Kidney (tissue), 14 donors: ENCODE data around the gene DUSP8. TPM values are rescaled to one million over a fixed set of nuclear protein-coding genes. Genes with fewer than 3 reads are reported as not detected.

ENCODE experiments used
- DNase-seq, 5 donors: peaks; one replicate each; pipeline ENCODE4 v3.0.0-alpha.2; 2013 to 2020
- FAIRE-seq: peaks from 2 replicates; lab custom pipeline; 2012; peaks lifted over from hg19 to GRCh38; lab: Jason Lieb, UNC
- H3K27ac ChIP-seq, 2 donors: one replicate each; pipeline ENCODE4 v1.7.0; 2013; ENCODE audit warnings: low read depth in 2 of 2, low read length in 2 of 2, inconsistent platforms in 1 of 2
- H3K27me3 ChIP-seq: one replicate; pipeline ENCODE4 v1.7.1; 2013; ENCODE audit warnings: low read length, inconsistent platforms; ENCODE audit not compliant: control insufficient read depth, insufficient read depth
- H3K36me3 ChIP-seq, 3 donors: one replicate each; pipeline versions ENCODE4 v1.7.0 to v1.7.1; 2013; ENCODE audit warnings: low read length in 3 of 3, control low read depth in 1 of 3, inconsistent platforms in 1 of 3; ENCODE audit not compliant: insufficient read depth in 3 of 3, control insufficient read depth in 2 of 3
- H3K4me1 ChIP-seq, 3 donors: one replicate each; pipeline versions ENCODE4 v1.7.0 to v1.7.1; 2013; ENCODE audit warnings: low read length in 3 of 3, inconsistent platforms in 1 of 3, low read depth in 1 of 3; ENCODE audit not compliant: control insufficient read depth in 2 of 3, insufficient read depth in 2 of 3
- H3K4me3 ChIP-seq, 3 donors: one replicate each; pipeline versions ENCODE4 v1.7.0 to v1.8.1; 2013; ENCODE audit warnings: low read length in 3 of 3, control low read depth in 1 of 3, inconsistent platforms in 1 of 3
- H3K9ac ChIP-seq, 3 donors: one replicate each; pipeline versions ENCODE4 v1.7.0 to v1.7.1; 2013; ENCODE audit warnings: low read length in 3 of 3, control low read depth in 1 of 3, inconsistent platforms in 1 of 3
- H3K9me3 ChIP-seq, 3 donors: one replicate each; pipeline versions ENCODE4 v1.7.0 to v1.7.1; 2013; ENCODE audit warnings: low read length in 3 of 3, control low read depth in 1 of 3, inconsistent platforms in 1 of 3; ENCODE audit not compliant: control insufficient read depth in 2 of 3, insufficient read depth in 1 of 3
- intact Hi-C: fragments of 100-400 bp; cut with DNase I; formaldehyde crosslinking; loops from one replicate; pipeline ENCODE4 v1.11.1; 2022
- polyA plus RNA-seq: library from polyadenylated mRNA; stranded (reverse); fragments of 350-450 nt; fragmentation: Illumina TruSeq; extraction: RNeasy Lipid Tissue Mini Kit (QIAGEN cat#74804); gene quantifications from one replicate; pipeline ENCODE4 v1.2.3, GENCODE V29; 2014; ENCODE audit warnings: low read depth, low replicate concordance; ENCODE audit not compliant: insufficient read depth
- total RNA-seq: library from RNA; stranded (reverse); fragmentation: NEBNext Ultra II Directional; extraction: Animal tissue kit (Norgen Biotek cat#: 25700); gene quantifications from one replicate; pipeline ENCODE4 v1.2.1, GENCODE V29; 2021
- TF ChIP-seq, protein P1 (sequence below): IDR thresholded peaks from 3 replicates; pipeline ENCODE4 v1.5.1; 2012; ENCODE audit warnings: mild to moderate bottlenecking, moderate library complexity, borderline replicate concordance; ENCODE audit not compliant: insufficient read depth; ENCODE audit errors: extremely low read depth
- donor health status: control.
- donor health status: control.
- donor health status: control.
- donor health status: control.
- donor health status: control.
- donor health status: DM: yes; HTN: yes; CAD: no.
- donor health status: Normal renal cell carcinoma (clear cell type).

DUSP8 gene
- total and polyA plus RNA-seq, 2 donors from 2014 or later: 1.9 to 9.1 TPM

DNA sequence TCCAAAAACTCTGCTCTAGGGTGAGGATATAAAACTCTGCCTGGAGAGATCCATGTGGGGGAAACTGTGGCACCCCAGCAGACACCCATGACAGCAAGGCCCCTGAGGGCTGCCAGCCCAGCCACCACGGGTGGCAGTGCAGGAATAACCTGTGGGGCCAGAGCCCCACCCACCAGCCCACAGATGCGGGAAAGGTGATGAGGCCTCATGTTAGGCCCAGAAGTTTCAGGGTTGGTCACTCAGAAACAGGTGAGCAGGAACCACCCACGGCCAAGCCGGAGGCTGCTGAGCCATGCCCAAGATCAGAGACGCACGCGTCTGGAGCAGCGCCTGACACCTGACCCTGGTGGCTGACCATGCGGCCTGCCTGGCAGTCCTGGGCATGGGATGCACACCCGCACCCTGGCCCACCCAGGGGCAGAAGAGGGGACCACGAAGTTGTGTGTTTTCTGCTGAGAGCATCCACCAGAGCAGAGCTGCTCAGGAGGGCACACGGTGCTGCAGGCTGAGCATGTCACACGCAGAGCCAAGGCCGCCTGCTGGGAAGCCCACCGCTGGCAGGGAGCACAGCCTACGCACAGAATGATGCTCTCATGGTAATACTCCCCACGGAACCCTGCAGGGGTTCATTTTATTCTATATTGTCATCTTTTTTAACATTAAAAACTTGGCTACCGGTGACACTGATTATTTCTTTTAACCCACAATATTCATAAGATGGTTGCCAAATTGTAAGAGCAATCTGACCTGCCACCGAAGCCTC is 41.2 kb downstream of the DUSP8 start:
- H3K27ac ChIP-seq: no peak overlapping the region
- H3K36me3 ChIP-seq: peaks cover 0 to 4% (median 0%) of the 10 kb centered on the region in 3 donors
- no peak overlapping the region for H3K9ac ChIP-seq
- H3K4me3 ChIP-seq: no peak overlapping the region
- intact Hi-C loops: no loop called here
- no peak for DNase-seq
- no peaks in the 10 kb centered on the region for H3K9me3 ChIP-seq
- no peaks in the 10 kb centered on the region for H3K27me3 ChIP-seq
- FAIRE-seq: no peak
- TF ChIP-seq, protein P1, sequence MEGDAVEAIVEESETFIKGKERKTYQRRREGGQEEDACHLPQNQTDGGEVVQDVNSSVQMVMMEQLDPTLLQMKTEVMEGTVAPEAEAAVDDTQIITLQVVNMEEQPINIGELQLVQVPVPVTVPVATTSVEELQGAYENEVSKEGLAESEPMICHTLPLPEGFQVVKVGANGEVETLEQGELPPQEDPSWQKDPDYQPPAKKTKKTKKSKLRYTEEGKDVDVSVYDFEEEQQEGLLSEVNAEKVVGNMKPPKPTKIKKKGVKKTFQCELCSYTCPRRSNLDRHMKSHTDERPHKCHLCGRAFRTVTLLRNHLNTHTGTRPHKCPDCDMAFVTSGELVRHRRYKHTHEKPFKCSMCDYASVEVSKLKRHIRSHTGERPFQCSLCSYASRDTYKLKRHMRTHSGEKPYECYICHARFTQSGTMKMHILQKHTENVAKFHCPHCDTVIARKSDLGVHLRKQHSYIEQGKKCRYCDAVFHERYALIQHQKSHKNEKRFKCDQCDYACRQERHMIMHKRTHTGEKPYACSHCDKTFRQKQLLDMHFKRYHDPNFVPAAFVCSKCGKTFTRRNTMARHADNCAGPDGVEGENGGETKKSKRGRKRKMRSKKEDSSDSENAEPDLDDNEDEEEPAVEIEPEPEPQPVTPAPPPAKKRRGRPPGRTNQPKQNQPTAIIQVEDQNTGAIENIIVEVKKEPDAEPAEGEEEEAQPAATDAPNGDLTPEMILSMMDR: no peak
- H3K4me1 ChIP-seq: peaks cover 0 to 19% (median 7%) of the 10 kb centered on the region in 3 donors

DNA sequence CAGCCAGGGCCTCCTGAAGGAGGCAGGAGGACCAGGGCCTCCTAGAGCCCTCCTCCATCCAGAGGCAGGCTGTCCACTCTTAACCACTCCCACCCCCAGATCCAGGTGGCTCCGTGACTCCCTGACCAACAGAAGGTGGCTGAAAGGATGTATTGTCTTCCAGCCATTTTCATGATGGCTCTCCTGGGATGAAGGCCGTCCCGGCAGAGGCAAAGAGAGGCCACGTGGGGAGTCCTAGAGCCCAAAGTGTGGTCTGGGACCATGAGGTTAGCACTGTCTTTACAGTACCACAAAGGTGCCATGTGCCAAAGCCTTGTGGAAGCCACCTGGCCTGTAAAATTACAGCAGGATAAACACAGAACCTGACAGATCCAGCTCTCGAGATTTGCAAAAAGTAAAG is 42.3 kb downstream of the DUSP8 start:
- Histone ChIP-seq H3K27me3 (no peaks in the 10 kb centered on the region), H3K4me1 (peaks cover 0 to 19% (median 7%) of the 10 kb centered on the region in 3 donors), H3K9ac (no peak overlapping the region), H3K4me3 (no peak overlapping the region), H3K9me3 (no peaks in the 10 kb centered on the region), H3K36me3 (peaks cover 0 to 2% (median 0%) of the 10 kb centered on the region in 3 donors), H3K27ac (no peak overlapping the region)
- no peak for FAIRE-seq
- no peak for DNase-seq
- TF ChIP-seq, protein P1: no peak
- intact Hi-C loops: no loop called here

DNA sequence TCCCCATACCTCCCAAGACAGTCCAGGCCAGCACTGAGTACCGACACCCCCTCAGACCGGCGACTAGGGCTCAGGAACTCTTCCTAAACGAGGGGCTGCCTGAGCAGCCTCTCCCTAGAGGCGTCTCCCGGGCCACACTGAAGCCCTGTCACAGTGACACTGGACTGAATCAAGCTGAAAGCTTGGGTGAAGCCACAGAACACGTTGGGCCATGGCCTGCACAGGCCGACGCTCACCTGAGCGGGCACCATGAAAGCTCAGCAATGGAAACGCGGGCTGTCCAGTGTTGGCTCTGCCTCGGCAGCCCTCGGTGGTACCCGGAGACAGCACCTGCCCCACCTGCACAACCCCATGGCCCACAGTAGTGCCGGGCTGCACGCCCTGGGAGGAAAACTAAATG is 42.8 kb downstream of the DUSP8 start:
- Histone ChIP-seq H3K27me3 (no peaks in the 10 kb centered on the region), H3K9ac (no peak overlapping the region), H3K27ac (no peak overlapping the region), H3K9me3 (no peaks in the 10 kb centered on the region), H3K4me3 (no peak overlapping the region), H3K4me1 (peaks cover 0 to 19% (median 7%) of the 10 kb centered on the region in 3 donors), H3K36me3 (no peaks in the 10 kb centered on the region)
- TF ChIP-seq, protein P1: no peak
- DNase-seq (no peak), FAIRE-seq (no peak)
- intact Hi-C loops: no loop called here

DNA sequence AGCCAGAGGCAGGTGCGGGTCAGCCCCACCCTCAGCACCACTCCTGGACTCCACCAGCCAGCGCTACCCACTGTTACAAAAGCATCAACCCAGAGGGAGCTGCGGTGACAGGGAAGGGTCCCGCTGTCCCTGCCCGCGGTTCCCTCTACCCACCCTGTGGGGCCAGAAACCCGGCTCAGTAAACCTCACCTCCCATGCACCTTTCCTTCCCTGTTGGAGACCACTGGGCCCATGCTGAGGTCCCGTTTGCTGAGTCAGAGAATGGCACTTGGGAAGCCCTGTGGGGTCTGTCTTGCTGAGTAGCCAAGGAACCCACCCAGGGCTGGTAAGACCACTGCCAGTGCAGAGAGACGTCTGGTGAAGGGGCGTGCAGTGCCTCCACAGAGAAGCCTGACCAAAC is 43.4 kb downstream of the DUSP8 start:
- Histone ChIP-seq H3K4me1 (peaks cover 0 to 19% (median 7%) of the 10 kb centered on the region in 3 donors), H3K27ac (no peak overlapping the region), H3K36me3 (no peaks in the 10 kb centered on the region), H3K4me3 (no peak overlapping the region), H3K9ac (no peak overlapping the region), H3K9me3 (no peaks in the 10 kb centered on the region), H3K27me3 (no peaks in the 10 kb centered on the region)
- intact Hi-C loops: no loop called here
- DNase-seq (no peak), FAIRE-seq (no peak)
- TF ChIP-seq, protein P1: no peak
